HG03139 (cell line): ENCODE measurements around the gene BBOF1.

Experiments used
- ATAC-seq: cut with Tn5 transposase; IDR thresholded peaks from one replicate; pipeline ENCODE4 v1.9.1; 2021; ENCODE audit not compliant: unreplicated experiment

Gene BBOF1

DNA sequence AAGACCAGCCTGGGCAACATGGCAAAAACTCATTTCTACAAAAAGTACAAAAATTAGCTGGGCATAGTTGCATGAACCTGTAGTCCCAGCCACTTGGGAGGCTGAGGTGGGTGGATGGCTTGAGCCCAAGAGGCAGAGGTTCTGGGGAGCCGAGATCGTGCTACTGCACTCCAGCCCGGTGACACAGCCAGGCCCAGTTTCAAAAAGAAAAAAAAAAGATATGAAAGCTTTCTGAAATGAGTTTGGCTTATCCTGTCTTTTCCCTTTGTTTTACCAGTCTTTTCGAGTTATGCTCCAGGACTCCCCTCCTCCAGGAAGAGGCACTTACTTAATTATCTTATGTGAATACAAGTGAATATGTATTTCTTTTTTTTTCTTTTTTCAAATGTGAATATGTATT, 3.2 kb downstream of the BBOF1 start:
- no peak for ATAC-seq

DNA sequence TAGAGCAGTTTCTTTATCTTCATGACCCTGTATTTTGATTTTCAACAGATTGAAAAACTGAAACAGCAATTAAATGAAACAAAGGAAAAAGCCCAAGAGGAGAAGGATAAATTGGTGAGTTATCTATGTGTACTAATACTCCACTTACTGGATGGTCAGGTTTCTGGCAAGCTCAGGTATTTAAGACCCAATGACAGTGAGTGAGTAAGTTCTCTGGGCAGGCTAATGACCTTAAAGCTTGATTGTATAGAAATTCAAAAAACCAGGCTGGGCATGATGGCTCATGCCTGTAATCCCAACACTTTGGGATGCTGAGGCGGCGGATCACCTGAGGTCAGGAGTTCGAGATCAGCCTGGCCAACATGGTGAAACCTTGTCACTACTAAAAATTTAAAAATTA, 10.0 kb downstream of the BBOF1 start:
- ATAC-seq, result no peak

DNA sequence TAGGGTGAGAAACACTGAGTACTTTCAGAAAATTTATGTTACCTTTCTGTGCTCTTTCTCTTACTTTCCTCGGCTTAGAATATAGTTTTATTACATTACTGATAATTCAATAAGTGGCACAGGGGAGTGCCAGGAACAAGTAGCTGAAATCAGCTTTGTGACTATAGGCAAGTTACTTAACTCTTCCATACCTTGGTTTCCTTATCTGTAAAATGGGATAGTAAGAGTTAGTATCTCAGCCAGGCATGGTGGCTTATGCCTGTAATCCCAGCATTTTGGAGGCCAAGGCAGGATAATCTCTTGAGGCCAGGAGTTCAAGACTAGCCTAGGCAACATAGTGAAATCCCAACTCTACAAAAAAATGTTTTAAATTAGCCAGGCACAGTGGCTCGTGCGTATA, 15.4 kb downstream of the BBOF1 start:
- ATAC-seq, result no peak

DNA sequence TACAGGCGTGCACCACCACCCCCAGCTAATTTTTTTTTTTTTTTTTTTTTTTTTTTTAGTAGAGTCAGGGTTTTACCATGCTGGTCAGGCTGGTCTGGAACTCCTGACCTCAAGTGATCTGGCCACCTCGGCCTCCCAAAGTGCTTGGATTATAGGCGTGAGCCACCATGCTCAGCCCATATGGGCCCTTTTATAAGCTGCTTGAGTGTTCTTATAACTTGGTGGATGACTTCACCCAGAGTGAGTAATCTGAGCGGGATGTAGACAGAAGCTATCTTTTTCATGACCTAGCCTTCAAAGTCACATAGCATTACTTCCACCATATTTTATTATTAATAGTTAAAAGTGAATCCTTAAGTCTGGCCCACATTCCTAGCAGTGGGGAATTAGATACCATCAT, 16.4 kb downstream of the BBOF1 start:
- ATAC-seq, result no peak

DNA sequence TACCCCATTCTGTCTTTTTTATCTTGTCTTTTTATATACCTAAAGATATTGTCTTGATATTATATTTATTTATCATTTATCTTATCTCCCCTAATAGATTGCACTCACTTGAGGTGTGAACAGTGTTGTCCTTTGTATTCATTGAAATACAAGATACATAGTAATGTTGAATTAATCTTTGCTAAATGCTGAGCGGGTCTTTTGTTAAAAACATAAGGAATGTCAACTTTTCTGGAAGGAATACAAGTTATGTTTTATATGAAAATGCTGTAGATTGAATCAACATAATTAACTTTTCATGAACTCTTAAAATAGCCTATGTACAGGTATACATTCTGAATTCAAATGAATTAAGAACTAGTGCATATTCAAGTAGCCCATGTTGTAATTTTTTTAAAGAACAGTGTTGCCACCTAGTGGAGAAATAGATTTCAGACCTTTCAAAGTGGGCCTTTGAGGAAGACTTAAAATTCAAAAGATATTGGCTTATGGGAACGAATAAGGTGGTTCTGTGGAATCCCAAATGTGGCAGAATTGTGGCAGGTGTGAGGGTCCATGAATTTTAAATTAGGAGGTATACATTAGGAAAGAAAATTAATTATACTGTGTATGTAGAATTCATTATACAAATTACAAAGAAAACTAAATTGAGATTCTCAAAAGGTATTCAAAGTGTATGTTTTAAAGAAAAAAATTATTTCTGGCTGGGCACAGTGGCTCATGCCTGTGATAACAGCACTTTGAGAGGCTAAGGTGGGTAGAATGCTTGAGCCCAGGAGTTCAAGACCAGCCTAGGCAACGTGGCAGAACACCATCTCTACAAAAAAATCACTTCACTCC, 19.1 kb downstream of the BBOF1 start:
- no peak for ATAC-seq

DNA sequence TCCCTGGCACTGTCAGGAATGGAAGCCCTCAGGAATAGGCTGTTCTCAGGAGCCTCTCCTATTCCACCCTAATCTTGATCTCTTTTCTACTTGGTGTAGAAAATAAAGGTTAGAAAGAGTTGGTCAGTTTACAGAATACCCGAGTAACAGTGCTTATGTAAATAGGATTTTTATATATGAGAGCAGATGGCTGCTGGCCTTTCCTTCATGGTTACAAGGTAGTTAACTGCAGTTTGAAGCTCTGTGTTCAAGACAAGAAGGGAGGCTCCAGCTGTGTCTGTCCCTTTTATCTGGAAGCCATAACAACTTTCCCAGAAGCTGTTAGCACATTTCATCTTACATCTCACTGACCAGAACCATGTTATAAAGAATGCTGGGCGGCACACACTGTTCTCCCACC, 23.1 kb downstream of the BBOF1 start:
- ATAC-seq, result no peak

DNA sequence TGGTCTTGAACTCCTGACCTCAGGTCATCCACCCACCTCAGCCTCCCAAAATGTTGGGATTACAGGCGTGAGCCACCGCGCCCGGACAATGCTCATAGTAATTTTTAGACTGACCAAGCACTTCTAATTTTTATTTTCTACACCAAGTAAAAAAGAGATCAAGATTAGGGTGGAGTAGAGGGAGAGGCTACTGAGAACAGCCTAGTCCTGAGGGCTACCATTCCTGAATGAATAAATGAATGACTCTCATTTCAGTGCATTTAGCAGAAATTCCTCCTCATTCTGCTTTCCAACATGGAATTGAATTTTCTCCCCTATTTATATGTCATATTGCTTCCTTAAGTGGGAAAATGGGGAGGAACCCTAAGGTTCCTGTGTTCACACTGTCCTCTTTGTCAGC, 26.4 kb downstream of the BBOF1 start:
- ATAC-seq, result no peak

DNA sequence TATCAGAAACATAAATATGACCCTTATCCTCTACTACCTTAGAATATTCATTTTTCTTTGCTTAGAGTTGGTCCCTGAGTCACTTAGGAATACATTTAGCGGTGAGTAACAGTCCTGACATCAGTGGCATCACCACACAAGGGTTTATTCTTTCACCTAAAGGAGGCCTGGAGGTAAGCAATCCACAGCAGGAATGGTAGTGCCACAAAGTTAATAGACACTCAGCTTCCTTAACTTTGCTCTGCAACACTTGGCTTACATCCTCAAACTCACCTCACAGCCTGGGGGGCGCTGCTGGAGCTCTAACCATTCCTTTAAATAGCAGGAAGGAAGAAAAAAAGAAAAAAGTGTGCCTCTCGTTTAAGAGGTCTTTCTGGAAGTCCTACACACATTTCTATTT, 29.1 kb downstream of the BBOF1 start:
- ATAC-seq, result no peak

DNA sequence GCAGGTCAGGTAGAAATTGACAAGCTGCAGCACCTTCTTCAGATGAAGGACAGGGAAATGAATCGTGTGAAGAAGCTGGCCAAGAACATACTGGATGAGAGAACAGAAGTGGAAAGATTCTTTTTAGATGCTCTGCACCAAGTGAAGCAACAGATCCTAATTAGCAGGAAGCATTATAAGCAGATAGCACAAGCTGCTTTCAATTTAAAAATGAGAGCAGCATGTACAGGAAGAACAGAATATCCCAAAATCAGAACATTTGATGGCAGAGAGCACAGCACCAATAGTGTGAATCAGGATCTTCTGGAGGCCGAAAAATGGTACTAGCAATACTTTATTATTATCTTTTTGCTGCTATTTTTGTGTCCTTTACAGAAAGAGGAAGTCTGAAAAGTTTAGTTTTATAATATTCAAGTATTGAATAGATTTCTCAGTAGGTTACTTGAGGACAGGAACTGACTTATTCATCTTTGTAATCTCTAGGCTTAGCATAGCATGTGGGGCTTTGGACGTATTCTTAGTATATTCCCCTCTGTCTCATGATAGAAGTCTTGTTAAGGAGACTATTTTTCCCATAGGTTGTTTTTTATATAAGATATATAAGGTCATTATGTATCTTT, 30.8 kb downstream of the BBOF1 start:
- no peak for ATAC-seq

DNA sequence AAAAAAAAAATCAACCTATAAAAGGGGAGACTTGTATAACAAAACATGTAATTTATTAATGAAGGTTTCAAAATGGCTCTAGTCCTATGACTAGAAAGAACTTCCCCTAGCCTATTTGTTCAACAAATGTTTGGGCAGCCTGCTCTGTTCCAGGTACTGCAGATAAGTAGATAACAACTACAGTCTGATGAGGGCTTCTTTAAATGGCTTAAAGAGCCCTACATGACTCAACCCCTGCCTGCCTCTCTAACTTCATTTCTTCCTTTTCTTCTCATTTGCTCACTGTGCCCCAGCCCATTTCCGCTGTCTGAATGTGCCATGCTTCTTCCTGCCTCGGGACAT, 43.6 kb downstream of the BBOF1 start:
- no peak for ATAC-seq

DNA sequence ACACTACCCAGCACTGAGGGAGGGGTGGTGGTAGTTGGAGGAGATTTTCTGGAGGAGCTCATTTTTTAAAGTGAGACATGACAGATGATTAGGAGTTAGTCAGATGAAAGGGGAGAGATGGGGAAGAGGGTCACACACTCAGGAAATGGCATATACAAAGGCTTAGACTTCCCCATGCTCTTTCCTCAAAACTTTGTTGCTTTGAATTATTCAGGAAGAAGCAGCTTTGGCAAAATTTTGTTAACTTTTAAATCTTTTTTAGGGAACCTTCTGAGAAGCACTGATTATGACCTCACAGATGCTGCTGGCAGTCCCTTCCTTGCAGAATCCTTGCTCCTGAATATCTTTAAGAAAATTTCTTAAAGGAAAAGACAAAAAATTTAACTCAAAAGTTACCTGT, 45.3 kb downstream of the BBOF1 start:
- no peak for ATAC-seq

DNA sequence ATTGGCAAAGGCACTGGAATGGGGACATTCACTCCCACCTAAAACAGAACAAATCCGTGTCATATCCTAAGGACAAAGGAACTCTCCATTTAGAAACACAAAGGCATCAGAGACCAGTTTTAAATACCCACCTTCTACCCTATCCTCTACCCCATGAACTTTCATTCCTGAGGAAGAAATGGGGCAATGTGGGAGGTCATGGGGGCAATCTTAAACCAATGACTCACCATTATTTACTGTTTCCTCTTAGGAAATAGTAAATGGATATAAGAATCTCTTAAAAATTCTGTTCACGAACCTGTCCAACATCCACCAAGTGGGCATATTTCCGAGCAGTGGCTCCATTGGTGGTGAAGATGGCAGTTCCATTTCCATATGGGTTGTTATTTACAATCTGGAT, 45.7 kb downstream of the BBOF1 start:
- ATAC-seq, result no peak

DNA sequence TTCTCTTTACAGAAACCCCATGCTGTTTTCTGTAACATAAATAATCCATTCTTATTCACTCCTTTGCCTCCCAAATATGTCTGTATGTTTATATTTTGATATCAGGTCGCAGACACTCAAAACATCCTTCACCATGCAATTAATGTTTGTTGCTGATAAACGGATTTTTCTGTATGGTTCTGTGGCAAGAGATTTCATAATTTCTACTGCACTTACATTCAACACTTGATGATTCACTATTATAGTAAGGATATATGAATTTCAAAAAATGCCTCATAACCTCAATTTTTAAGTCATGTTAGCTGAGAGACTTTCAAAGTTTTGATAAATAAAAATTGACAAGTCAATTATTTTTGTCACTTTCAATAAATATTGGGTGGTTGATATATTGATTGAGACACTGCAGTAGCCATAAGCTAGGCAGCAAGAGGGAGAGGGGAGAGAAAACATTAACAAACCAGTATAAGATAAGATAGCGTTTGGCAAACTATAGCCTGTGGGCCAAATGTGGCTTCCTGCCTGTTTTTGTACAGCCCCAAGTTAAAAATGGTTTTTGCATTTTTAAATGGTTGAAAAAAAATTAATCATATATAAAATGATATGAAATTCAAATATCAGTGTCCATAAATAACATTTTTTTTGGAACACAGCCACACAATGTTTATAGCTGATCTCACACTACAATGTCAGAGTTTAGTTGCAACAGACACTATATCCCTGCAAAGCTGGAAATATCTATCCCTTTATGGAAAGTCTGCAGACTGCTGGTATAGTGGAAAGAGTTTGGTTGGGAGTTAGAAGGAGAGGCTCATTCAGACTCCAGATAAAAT, 46.8 kb downstream of the BBOF1 start:
- ATAC-seq, result no peak

DNA sequence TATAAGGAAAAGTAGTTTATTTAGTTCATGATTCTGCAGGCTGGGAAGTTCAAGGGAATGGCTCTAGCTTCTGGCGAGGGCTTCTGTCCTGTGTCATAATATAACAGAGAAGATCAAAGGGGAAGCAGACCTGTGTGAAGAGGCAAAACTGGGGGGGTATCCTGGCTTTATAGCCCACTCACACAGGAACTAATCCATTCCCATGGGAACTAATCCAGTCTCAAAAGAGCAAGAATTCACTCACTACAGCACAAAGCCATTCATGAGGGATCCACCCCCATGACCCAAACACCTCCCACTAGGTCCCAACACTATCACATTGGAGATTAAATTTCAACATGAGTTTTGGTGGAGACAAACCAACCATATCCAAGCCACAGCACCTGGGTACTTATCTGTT, 58.3 kb downstream of the BBOF1 start:
- ATAC-seq, result no peak

DNA sequence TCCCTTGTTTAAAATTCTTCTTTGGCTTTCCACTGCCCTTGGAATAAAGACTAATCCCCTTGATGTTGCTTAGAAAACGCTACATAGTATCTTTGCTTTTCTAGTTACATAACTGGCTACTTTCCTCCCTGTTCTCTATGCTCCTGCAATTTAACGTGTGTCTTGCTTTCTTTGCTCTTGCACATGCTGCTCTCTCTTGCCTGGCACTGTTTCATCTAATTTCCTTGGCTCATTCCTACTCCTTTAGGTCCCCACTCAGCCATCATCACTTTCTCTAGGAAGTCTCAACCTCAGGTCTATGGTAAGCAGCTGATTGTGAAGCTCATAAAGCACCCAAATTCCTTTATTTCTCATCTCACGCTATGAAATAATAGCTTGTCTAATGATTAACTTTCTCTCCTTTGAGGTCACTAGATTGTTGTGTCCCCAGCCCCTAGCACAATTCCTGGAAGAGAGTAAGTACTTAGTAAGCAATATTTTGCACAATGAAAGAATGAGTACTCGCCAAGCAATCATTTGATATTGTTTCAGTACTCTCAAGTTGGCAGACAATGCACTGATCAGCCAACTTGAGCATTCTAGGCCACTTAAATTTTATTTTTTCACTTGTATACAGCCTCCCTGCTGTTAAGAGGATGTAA, 61.8 kb downstream of the BBOF1 start:
- no peak for ATAC-seq

DNA sequence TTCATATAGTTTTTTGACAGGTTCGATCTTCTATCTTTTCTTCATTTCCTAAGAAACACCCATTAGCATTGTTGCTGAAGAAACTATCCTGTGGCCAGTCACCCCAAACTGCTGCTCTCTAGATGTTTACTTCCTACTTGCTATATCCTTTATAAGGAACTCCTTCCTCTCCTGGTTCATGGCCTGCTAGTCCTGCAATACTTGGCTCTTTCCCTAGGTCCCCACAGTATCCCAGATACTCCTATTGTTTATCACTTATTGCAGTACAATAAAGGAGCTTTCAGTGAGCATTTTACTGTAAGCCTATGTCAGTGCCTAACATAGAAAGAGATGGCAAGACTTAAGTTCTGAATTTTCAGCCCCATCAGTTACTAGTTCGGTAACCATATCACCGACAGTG, 62.3 kb downstream of the BBOF1 start:
- ATAC-seq, result no peak

DNA sequence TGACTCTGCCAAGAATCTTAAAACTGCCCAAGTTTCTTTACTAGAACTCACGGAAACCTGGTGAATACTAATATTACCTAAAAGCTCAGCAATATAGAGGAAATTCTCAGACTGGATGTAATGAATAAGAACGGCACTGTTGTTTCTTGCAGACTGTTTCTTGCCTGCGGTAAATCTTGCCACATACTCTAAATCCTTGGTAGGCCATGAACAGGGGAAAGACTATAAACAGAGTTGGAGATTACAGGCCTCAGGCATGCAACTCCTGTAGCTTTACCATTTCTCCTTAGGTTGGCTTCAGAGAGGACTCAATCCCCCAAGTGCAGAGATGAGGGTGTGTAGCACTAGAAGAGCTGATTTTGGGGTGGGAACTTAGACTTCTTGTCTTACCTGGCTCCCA, 64.0 kb downstream of the BBOF1 start:
- ATAC-seq, result no peak

DNA sequence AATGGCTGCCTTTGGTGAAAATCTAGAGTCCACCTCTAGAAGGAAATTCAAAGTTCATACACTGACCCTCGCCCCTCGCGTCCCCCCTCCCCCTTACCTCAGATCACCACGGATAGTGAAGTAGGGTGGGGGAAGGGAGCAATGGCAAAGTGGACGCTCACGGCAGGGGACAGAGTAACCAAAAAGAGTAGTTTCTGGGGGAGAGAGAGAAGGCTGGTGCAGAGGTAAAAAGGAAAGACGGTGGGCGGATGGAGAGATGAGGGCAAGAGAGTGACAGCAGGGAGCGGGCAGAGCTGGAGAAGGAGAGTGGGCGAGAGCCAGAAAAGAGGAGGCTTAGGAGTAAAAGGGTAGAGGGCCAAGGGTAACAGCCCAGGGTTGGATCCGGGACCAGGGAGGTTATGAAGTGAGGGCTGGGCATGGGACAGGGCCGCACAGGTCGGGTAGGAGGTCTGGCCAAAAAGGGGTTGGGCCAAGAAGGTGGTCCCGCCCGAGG, 64.7 kb downstream of the BBOF1 start:
- ATAC-seq, result peak; percentile 20

DNA sequence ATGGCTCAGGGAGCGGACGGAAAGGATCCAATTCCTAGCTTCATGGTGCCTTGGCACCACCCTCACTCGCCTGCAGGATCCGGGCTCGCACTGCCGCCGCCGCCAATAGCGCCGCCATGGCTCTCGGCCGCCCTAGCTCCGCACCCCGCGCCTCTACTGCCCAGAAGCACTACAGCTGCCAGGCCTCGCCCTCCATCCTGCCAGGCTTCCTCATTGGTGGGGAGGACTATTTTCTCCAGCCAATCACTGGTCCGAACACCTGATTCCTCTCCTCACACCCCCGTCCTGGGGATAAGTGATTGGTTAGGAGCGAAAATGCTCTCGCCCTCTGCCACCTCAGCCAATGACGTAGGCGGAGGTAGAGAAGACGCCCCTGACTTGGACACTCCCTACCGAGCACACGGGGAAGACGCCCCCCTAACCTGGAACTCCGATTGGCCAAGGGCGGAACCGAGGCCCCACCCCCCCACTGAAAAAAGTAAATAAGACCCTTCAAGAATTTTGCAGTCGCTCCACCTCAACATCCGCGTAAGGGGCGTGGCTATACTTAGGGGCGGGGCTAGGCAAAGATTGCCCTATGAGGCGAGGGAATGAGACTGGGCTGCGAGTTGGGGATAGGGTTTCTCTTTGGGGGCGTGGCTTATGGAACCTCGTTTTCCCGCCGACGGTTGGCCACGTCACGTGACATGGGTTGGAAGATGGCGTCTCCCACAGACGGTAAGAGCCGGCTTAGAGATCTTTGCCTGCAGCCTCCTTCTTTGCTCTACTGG, 65.3 kb downstream of the BBOF1 start, which contains the start of the genes ALDH6A1 and LIN52:
Gene ALDH6A1, minus strand, starts transcription at position 177 of the 770 bp plus-strand sequence. Its CDS starts 59 bp downstream, at position 118.
Gene LIN52, plus strand, starts transcription at position 680 of the 770 bp plus-strand sequence. Its CDS starts 19 bp downstream, at position 699.
- peak; percentile 93 for ATAC-seq

DNA sequence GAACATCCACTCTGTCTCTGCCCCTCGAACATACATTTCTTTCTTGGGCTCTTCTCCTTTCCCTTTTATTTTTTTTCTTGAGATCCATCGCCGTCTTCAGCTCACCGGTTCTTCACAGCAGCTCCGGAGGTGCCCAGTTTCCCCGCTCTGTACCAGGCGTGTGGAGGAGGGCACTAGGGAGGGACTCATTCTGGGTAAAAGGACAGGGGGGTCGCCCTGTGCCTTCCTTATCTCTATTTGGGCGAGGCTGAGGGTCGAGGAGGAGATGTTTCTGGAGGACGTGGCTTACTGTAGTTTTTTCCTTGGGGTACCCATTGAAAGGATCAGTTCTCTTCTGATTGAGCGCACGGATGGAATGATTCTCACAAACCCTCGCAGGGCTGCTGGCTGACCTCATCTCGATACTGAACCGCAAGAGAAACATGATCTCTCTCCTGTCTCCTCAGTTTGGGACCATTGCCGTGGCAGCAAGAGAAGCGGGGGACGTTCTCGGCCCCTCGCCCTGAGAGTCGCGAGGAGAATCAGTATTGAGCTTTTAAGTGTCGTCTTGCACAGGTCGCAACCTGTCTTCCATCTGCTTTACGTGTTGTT, 66.0 kb downstream of the BBOF1 start:
- ATAC-seq, result peak; percentile 2
